B cell (primary cell): Measurements from ENCODE around the gene P2RY6. TPM values are rescaled to one million over a fixed set of nuclear protein-coding genes. Genes with fewer than 3 reads are reported as not detected.

Source experiments
- ATAC-seq: fragments of 200-7000 bp; cut with Tn5 transposase; one replicate; pipeline ENCODE4 v1.10.0; 2021; ENCODE audit warnings: low read depth, mild to moderate bottlenecking, moderate number of reproducible peaks, moderate library complexity
- CTCF ChIA-PET: fragments of 350-600 bp; sonication (Branson Sonifier 250); formaldehyde crosslinking; loops from one replicate; lab custom pipeline; 2021; ENCODE audit warnings: antibody characterized with exemption, inconsistent platforms; lab: Charles Lee
- POLR2A ChIA-PET: fragments of 350-600 bp; sonication (Branson Sonifier 250); formaldehyde crosslinking; loops from one replicate; lab custom pipeline; 2021; ENCODE audit warnings: antibody characterized with exemption; lab: Charles Lee
- DNase-seq: peaks from one replicate; pipeline ENCODE4 v3.0.0; 2013
- H2AFZ ChIP-seq: 2 replicates; pipeline ENCODE4 v1.6.1; 2012; ENCODE audit warnings: mild to moderate bottlenecking, low read depth, low read length; ENCODE audit not compliant: insufficient read depth, poor library complexity, severe bottlenecking
- H3K27ac ChIP-seq, 2 donors: 1 replicate in 1 of 2; 2 replicates in 1 of 2; pipeline ENCODE4 v1.5.1; 2012 to 2013; ENCODE audit warnings: low read length in 2 of 2, mild to moderate bottlenecking in 2 of 2, moderate library complexity in 1 of 2
- H3K27me3 ChIP-seq, 4 experiments: fragments of 200-600 bp in 1 of 4; sonication (generic) in 1 of 4; replicated peaks in 1 of 4; 1 replicate in 2 of 4; 2 replicates in 2 of 4; pipeline versions ENCODE4 v1.6.1 to v1.7.0; 2013 to 2016; ENCODE audit warnings: low read length in 3 of 4, mild to moderate bottlenecking in 2 of 4, mixed read lengths in 1 of 4, moderate library complexity in 1 of 4; ENCODE audit not compliant: insufficient read depth in 4 of 4, control insufficient read depth in 3 of 4; ENCODE audit errors: control extremely low read depth in 1 of 4
- H3K36me3 ChIP-seq, 2 experiments: replicated peaks in 1 of 2; 1 replicate in 1 of 2; 2 replicates in 1 of 2; pipeline versions ENCODE4 v1.6.1 to v1.7.1; 2013; ENCODE audit warnings: low read length in 1 of 2; ENCODE audit not compliant: insufficient read depth in 2 of 2, control insufficient read depth in 1 of 2; ENCODE audit errors: control extremely low read depth in 1 of 2, extremely low read depth in 1 of 2
- H3K4me1 ChIP-seq, 2 donors: fragments of 200-600 bp in 1 of 2; sonication (generic) in 1 of 2; 1 replicate in 1 of 2; 2 replicates in 1 of 2; pipeline versions ENCODE4 v1.5.1 to v1.6.1; 2013 to 2017; ENCODE audit warnings: low read length in 2 of 2; ENCODE audit not compliant: control insufficient read depth in 2 of 2, insufficient read depth in 2 of 2
- H3K4me2 ChIP-seq: replicated peaks from 2 replicates; pipeline ENCODE3; 2012; ENCODE audit warnings: mild to moderate bottlenecking, low read depth, low read length; ENCODE audit not compliant: poor library complexity, severe bottlenecking
- H3K4me3 ChIP-seq, 5 experiments: fragments of 200-600 bp in 1 of 5; sonication (generic) in 1 of 5; 1 replicate in 3 of 5; 2 replicates in 2 of 5; pipeline versions ENCODE4 v1.5.1 to v1.7.0; 2011 to 2016; ENCODE audit warnings: low read length in 4 of 5, mild to moderate bottlenecking in 4 of 5, low read depth in 2 of 5, control low read depth in 1 of 5, moderate library complexity in 1 of 5; ENCODE audit not compliant: insufficient read depth in 1 of 5; ENCODE audit errors: control extremely low read depth in 1 of 5, extremely low read depth in 1 of 5
- H3K79me2 ChIP-seq: fragments of 200-600 bp; sonication (generic); one replicate; pipeline ENCODE4 v1.6.0; 2016; ENCODE audit warnings: low read length; ENCODE audit not compliant: control insufficient read depth, insufficient read depth
- H3K9ac ChIP-seq: fragments of 200-600 bp; sonication (generic); 2 replicates; pipeline ENCODE4 v1.6.1; 2017; ENCODE audit warnings: mild to moderate bottlenecking, low read length, moderate library complexity
- H3K9me3 ChIP-seq, 3 donors: one replicate each; pipeline versions ENCODE4 v1.6.1 to v1.7.1; 2013; ENCODE audit warnings: low read length in 2 of 3; ENCODE audit not compliant: control insufficient read depth in 2 of 3, insufficient read depth in 1 of 3; ENCODE audit errors: control extremely low read depth in 1 of 3
- H4K20me1 ChIP-seq: 2 replicates; pipeline ENCODE4 v1.6.0; 2012; ENCODE audit warnings: mild to moderate bottlenecking, low read length; ENCODE audit not compliant: insufficient read depth, control insufficient read depth, poor library complexity, severe bottlenecking
- H3K27ac Mint-ChIP-seq: one replicate; pipeline ENCODE4 v1.8.0; 2021; ENCODE audit warnings: mixed read lengths
- H3K27me3 Mint-ChIP-seq: one replicate; pipeline ENCODE4 v1.8.0; 2021; ENCODE audit warnings: mixed read lengths
- H3K4me1 Mint-ChIP-seq: one replicate; pipeline ENCODE4 v1.8.0; 2021; ENCODE audit warnings: mixed read lengths
- H3K4me3 Mint-ChIP-seq: one replicate; pipeline ENCODE4 v1.8.0; 2021; ENCODE audit warnings: mixed read lengths
- H3K9me3 Mint-ChIP-seq: one replicate; pipeline ENCODE4 v1.8.0; 2022; ENCODE audit warnings: mixed read lengths; ENCODE audit not compliant: insufficient read depth
- CTCF ChIP-seq: fragments of 200-600 bp; IDR thresholded peaks from one replicate; pipeline ENCODE4 v1.8.0; 2022; ENCODE audit warnings: antibody characterized with exemption, mild to moderate bottlenecking
- EZH2 ChIP-seq: IDR thresholded peaks from 2 replicates; pipeline ENCODE4 v1.6.1; 2012; ENCODE audit warnings: borderline replicate concordance, low read depth, mild to moderate bottlenecking, moderate library complexity, low read length; ENCODE audit not compliant: insufficient read depth, poor library complexity, severe bottlenecking
- whole genome bisulfite sequencing: methylation state at CpG from one replicate; pipeline ENCODE4 v1.1.5; 2013; ENCODE audit warnings: missing lambda C conversion rate; ENCODE audit not compliant: insufficient coverage; 5-methylcytosine and 5-hydroxymethylcytosine counted together
- intact Hi-C: fragments of 100-400 bp; cut with micrococcal nuclease; formaldehyde crosslinking; loops from one replicate; pipeline ENCODE4 v1.10.0; 2022
- polyA plus RNA-seq: library from polyadenylated mRNA; depleted of rRNA; stranded (reverse); fragments of >200 nt; gene quantifications from 2 replicates; pipeline ENCODE4 v1.2.3, GENCODE V29; 2012
- total RNA-seq, 2 donors: library from RNA; stranded (reverse); fragments of 120-200 nt in 1 of 2; gene quantifications; 1 replicate in 1 of 2; 2 replicates in 1 of 2; pipeline versions ENCODE4 v1.2.3 to v1.2.4, GENCODE V29; 2013 to 2022

Gene P2RY6
- total and polyA plus RNA-seq, 2 donors (not counting 1 experiment from before 2014, with no cell fraction given) = 0.25 TPM; not detected in 1

DNA sequence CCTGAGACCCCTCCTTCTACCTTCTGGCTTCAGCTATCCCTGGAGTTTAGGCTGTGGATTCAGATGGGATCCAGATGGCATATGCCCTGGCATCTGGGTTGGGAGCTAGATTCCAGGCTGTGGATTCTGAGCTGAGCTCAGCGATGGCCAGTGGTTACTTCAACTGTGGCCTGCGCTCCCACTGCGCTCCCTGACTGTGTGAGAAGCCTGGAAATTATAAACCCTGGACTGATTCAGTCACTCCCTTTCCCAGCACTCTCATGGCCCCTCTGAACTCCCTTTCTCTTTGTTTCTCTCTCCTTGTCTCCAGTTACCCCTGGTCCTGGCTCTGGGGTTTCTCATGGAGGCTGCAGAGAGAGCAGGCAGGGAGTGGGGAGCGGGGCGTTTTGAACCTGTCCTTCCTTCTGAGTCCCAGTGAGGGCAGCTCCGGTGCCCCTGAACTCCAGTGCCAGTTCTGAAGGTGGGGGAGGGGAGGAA lies 40.8 kb downstream of the P2RY6 start:
- H3K4me3 Mint-ChIP-seq = no peak overlapping the region
- Histone ChIP-seq H3K9me3 (no peaks in the 10 kb centered on the region), H3K9ac (no peak overlapping the region), H3K4me1 (peaks cover 9 to 10% of the 10 kb centered on the region in 2 donors), H4K20me1 (no peaks in the 10 kb centered on the region), H3K36me3 (no peaks in the 10 kb centered on the region), H3K27ac (no peak overlapping the region), H2AFZ (no peak overlapping the region), H3K4me3 (no peak overlapping the region), H3K4me2 (no peak overlapping the region), H3K79me2 (no peaks in the 10 kb centered on the region), H3K27me3 (peaks cover 0 to 19% (median 6%) of the 10 kb centered on the region in 4 experiments)
- no peak for ATAC-seq
- intact Hi-C loops = no loop called here
- DNase-seq = no peak
- no peaks in the 10 kb centered on the region for H3K4me1 Mint-ChIP-seq
- POLR2A ChIA-PET = no interaction called here
- H3K27me3 Mint-ChIP-seq = peaks cover 10% of the 10 kb centered on the region
- CTCF ChIA-PET = interaction anchor here (1.1 to 3.7 kb wide), 2 partner anchors 23 to 347 kb away, joined by 3 to 18 read pairs; no protein-coding TSS in a partner anchor
- no peak overlapping the region for H3K27ac Mint-ChIP-seq
- 100% methylated on average over 2 of the region's 6 CpGs for WGBS
- TF ChIP-seq CTCF (no peak), EZH2 (no peak)
- H3K9me3 Mint-ChIP-seq = no peaks in the 10 kb centered on the region

DNA sequence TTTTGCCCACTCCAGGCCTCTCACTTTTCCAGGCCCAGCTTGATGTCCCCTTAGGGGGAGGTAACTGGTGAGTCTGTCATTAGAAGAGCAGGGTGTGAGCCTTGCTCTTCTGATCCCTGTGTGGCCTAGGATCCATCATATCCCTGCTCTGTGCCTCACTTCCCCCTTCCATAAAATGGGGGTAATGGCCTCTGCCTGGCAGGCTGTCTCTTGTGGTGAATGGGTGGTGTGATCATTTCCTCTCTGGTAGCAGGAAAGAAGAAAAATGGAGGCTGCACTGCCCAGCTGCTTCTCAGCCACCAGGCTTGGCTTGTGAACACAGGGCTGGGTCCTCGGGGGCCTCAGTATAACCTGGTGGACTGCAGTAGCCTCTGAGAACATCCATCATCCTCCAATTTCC lies 41.5 kb downstream of the P2RY6 start:
- H3K4me2 ChIP-seq = no peak overlapping the region
- no CpG with 5 or more reads among the region's 1 CpG for WGBS
- Mint-ChIP-seq H3K27me3 (peaks cover 10% of the 10 kb centered on the region), H3K27ac (no peak overlapping the region), H3K4me1 (no peaks in the 10 kb centered on the region), H3K9me3 (no peaks in the 10 kb centered on the region), H3K4me3 (no peak overlapping the region)
- ChIA-PET POLR2A (no interaction called here), CTCF (interaction anchor here (1.1 to 3.7 kb wide), 2 partner anchors 22 to 346 kb away, joined by 3 to 18 read pairs; no protein-coding TSS in a partner anchor)
- H3K79me2 ChIP-seq = no peaks in the 10 kb centered on the region
- H3K27me3 ChIP-seq = peaks cover 0 to 12% (median 4%) of the 10 kb centered on the region in 4 experiments
- no peak overlapping the region for H2AFZ ChIP-seq
- H3K36me3 ChIP-seq = no peaks in the 10 kb centered on the region
- ATAC-seq (no peak), DNase-seq (no peak)
- H4K20me1 ChIP-seq = no peaks in the 10 kb centered on the region
- H3K9ac ChIP-seq = no peak overlapping the region
- peaks cover 0 to 2% (median 0%) of the 10 kb centered on the region in 3 donors for H3K9me3 ChIP-seq
- intact Hi-C loops = no loop called here
- TF ChIP-seq CTCF (no peak), EZH2 (no peak)
- H3K4me3 ChIP-seq = no peak overlapping the region
- H3K27ac ChIP-seq = no peak overlapping the region
- peaks cover 4 to 6% of the 10 kb centered on the region in 2 donors for H3K4me1 ChIP-seq
